HCT116 (cell line): ENCODE measurements around the gene ADORA2B.
"Not testable (repeated sequence)": the region's sequence is repeated elsewhere in the genome, so short reads cannot be mapped to it uniquely, and the experiment has no call there.

Experiments used
- CBX3 ChIP-seq: IDR thresholded peaks from 2 replicates; pipeline ENCODE4 v1.6.1; 2012; ENCODE audit warnings: low read depth
- EZH2 ChIP-seq: fragments of 200-600 bp; sonication (generic); IDR thresholded peaks from 2 replicates; pipeline ENCODE4 v1.6.1; 2017; ENCODE audit warnings: antibody characterized with exemption, mixed run types
- EZH2phosphoT487 ChIP-seq: fragments of 200-600 bp; IDR thresholded peaks from 2 replicates; pipeline ENCODE4 v1.6.1; 2018; ENCODE audit warnings: antibody characterized with exemption, borderline replicate concordance
- POLR2A ChIP-seq: IDR thresholded peaks from 2 replicates; pipeline ENCODE4 v1.7.0; 2011; ENCODE audit warnings: borderline replicate concordance; ENCODE audit not compliant: insufficient read depth, insufficient read length; ENCODE audit errors: extremely low read depth
- POLR2AphosphoS5 ChIP-seq: IDR thresholded peaks from 2 replicates; pipeline ENCODE4 v1.6.1; 2011; ENCODE audit warnings: mild to moderate bottlenecking, low read depth, low read length, moderate library complexity
- SIN3A ChIP-seq: IDR thresholded peaks from 2 replicates; pipeline ENCODE4 v1.6.1; 2012; ENCODE audit warnings: low read depth
- SRF ChIP-seq: IDR thresholded peaks from 2 replicates; pipeline ENCODE4 v1.6.1; 2012; ENCODE audit warnings: low read depth
- YY1 ChIP-seq: IDR thresholded peaks from 2 replicates; pipeline ENCODE4 v1.6.1; 2011; ENCODE audit warnings: low read length, low read depth, moderate library complexity, mild to moderate bottlenecking; ENCODE audit not compliant: insufficient replicate concordance; ENCODE audit errors: extremely low read depth
- ZNF274 ChIP-seq: fragments of 200-500 bp; sonication (Bioruptor generic); IDR thresholded peaks from 2 replicates; pipeline ENCODE4 v1.6.1; 2014; ENCODE audit warnings: mild to moderate bottlenecking, low read depth, low read length, inconsistent platforms
- TF ChIP-seq, protein P1 (sequence below), 3 experiments: fragments of 200-600 bp in 1 of 3; sonication (generic) in 1 of 3; IDR thresholded peaks in 2 of 3; conservative IDR thresholded peaks in 1 of 3; 2 replicates each; pipeline ENCODE4 v1.5.1; 2012 to 2017; ENCODE audit warnings: low read depth in 2 of 3, low read length in 2 of 3, antibody characterized with exemption in 1 of 3, borderline replicate concordance in 1 of 3, control low read depth in 1 of 3, mild to moderate bottlenecking in 1 of 3, mixed read lengths in 1 of 3, mixed run types in 1 of 3, moderate library complexity in 1 of 3; ENCODE audit not compliant: insufficient read depth in 1 of 3
- TF ChIP-seq, protein P2 (sequence below): IDR thresholded peaks from 2 replicates; pipeline ENCODE4 v1.6.1; 2011; ENCODE audit warnings: mild to moderate bottlenecking, low read length, moderate library complexity; ENCODE audit not compliant: insufficient replicate concordance; ENCODE audit errors: extremely low read depth

DNA sequence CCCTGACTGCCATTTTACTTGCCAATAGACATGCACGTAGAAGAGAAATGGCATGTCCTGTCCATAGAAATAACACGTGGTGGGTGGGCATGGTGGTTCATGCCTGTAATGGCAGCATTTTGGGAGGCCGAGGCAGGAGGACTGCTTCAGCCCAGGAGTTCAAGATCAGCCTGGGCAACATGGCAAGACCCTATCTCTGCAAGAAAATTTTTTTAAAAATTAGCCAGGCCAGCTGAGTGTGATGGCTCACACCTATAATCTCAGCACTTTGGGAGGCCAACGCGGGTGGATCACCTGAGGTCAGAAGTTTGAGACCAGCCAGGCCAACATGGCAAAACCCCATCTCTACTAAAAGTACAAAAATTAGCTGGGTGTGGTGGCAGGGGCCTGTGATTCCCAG lies 33.2 kb upstream of the ADORA2B start:
- TF ChIP-seq, protein P1, sequence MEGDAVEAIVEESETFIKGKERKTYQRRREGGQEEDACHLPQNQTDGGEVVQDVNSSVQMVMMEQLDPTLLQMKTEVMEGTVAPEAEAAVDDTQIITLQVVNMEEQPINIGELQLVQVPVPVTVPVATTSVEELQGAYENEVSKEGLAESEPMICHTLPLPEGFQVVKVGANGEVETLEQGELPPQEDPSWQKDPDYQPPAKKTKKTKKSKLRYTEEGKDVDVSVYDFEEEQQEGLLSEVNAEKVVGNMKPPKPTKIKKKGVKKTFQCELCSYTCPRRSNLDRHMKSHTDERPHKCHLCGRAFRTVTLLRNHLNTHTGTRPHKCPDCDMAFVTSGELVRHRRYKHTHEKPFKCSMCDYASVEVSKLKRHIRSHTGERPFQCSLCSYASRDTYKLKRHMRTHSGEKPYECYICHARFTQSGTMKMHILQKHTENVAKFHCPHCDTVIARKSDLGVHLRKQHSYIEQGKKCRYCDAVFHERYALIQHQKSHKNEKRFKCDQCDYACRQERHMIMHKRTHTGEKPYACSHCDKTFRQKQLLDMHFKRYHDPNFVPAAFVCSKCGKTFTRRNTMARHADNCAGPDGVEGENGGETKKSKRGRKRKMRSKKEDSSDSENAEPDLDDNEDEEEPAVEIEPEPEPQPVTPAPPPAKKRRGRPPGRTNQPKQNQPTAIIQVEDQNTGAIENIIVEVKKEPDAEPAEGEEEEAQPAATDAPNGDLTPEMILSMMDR (IDR thresholded peaks at IDR 0.05 in 2 of 3, conservative IDR thresholded peaks at IDR 0.05 in 1 of 3; ENCODE audit: borderline replicate concordance in 1 of 3, insufficient read depth in 1 of 3, low read depth in 2 of 3, low read length in 2 of 3): not testable (repeated sequence)
- not testable (repeated sequence) for TF ChIP-seq EZH2, YY1, POLR2AphosphoS5, EZH2phosphoT487, SRF, POLR2A, SIN3A, CBX3, ZNF274
- TF ChIP-seq, protein P2, sequence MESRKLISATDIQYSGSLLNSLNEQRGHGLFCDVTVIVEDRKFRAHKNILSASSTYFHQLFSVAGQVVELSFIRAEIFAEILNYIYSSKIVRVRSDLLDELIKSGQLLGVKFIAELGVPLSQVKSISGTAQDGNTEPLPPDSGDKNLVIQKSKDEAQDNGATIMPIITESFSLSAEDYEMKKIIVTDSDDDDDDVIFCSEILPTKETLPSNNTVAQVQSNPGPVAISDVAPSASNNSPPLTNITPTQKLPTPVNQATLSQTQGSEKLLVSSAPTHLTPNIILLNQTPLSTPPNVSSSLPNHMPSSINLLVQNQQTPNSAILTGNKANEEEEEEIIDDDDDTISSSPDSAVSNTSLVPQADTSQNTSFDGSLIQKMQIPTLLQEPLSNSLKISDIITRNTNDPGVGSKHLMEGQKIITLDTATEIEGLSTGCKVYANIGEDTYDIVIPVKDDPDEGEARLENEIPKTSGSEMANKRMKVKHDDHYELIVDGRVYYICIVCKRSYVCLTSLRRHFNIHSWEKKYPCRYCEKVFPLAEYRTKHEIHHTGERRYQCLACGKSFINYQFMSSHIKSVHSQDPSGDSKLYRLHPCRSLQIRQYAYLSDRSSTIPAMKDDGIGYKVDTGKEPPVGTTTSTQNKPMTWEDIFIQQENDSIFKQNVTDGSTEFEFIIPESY: not testable (repeated sequence)
